Measurements from ENCODE around the gene SLC38A11. TPM values are rescaled to one million over a fixed set of nuclear protein-coding genes. Genes with fewer than 3 reads are reported as not detected.

Gene SLC38A11
- total RNA-seq, 1 experiment from 2014 or later = not detected

DNA sequence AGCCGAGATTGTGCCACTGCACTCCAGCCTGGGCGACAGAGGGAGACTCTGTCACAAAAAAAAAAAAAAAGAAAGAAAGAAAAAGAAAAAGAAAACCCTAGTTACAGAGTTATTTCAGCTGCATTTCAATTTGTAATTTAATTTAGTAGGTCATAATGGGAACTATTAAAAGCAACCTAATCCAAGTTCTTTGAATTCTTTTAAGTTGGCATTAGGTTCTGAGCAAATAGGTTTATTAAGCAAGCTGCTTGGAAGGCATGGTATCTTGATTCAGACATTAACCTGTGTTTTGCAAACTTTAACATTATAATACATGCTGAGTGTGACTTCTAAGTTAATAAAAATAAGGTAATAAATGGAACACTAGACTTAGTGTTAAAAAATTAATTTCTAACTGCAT lies 83.9 kb downstream of the SLC38A11 start:
- no peaks in the 10 kb centered on the region for H3K27me3 ChIP-seq (ENCODE audit: insufficient read depth, low read length)
- ATAC-seq (no peak), DNase-seq (ENCODE audit: low read depth, low spot score) (no peak)
- ChIA-PET POLR2A (no interaction called here), RAD21 (ENCODE audit: low non-redundant PET in 1 of 2, low total read pairs in 2 of 2, uncharacterized antibody in 2 of 2, unreplicated experiment in 2 of 2) (no interaction called here), CTCF (no interaction called here)
- no peak overlapping the region for H2AFZ ChIP-seq (ENCODE audit: low read depth, low read length, poor library complexity, severe bottlenecking)
- BruUV-seq (replicated peaks) = no TSS peak
- H3K9me2 ChIP-seq (ENCODE audit: insufficient read depth) = no peaks in the 10 kb centered on the region
- H3K36me3 ChIP-seq (ENCODE audit: control insufficient read depth in 1 of 2, insufficient read depth in 2 of 2, low read length in 2 of 2) = no peaks in the 10 kb centered on the region
- intact Hi-C loops (cut with micrococcal nuclease) = no loop called here
- H3K27ac ChIP-seq (ENCODE audit: low read depth, low read length) = no peak overlapping the region
- H3K4me2 ChIP-seq (ENCODE audit: low read length) = no peak overlapping the region
- H3K4me1 ChIP-seq (ENCODE audit: control insufficient read depth in 1 of 2, insufficient read depth in 2 of 2, low read length in 2 of 2) = no peaks in the 10 kb centered on the region
- no peaks in the 10 kb centered on the region for H4K20me1 ChIP-seq (ENCODE audit: insufficient read depth)
- no peaks in the 10 kb centered on the region for H3K79me2 ChIP-seq (ENCODE audit: insufficient read depth, low read length)
- H3K4me3 ChIP-seq (replicated peaks in 1 of 2; ENCODE audit: low read depth in 1 of 2, low read length in 2 of 2) = no peak overlapping the region
- TF ChIP-seq FOSL1 (IDR thresholded peaks at IDR 0.05; ENCODE audit: low read depth) (no peak), ELF1 (IDR thresholded peaks at IDR 0.05; ENCODE audit: borderline replicate concordance, low read depth) (no peak), SP1 (IDR thresholded peaks at IDR 0.05; ENCODE audit: low read depth) (no peak), RAD21 (IDR thresholded peaks at IDR 0.05; ENCODE audit: low read depth) (no peak), CEBPB (IDR thresholded peaks at IDR 0.05; ENCODE audit: low read depth) (no peak), POLR2AphosphoS5 (IDR thresholded peaks at IDR 0.05; ENCODE audit: low read depth, low read length) (no peak), EZH2 (IDR thresholded peaks at IDR 0.05) (no peak), JUND (IDR thresholded peaks at IDR 0.05) (no peak), POLR2A (IDR thresholded peaks at IDR 0.05; ENCODE audit: borderline replicate concordance, extremely low read depth, insufficient read depth, insufficient read length) (no peak), ZNF274 (IDR thresholded peaks at IDR 0.05; ENCODE audit: low read depth, low read length) (no peak), ZFX (IDR thresholded peaks at IDR 0.05) (no peak), SRF (IDR thresholded peaks at IDR 0.05; ENCODE audit: low read depth) (no peak), EGR1 (IDR thresholded peaks at IDR 0.05; ENCODE audit: low read depth) (no peak), CBX3 (IDR thresholded peaks at IDR 0.05; ENCODE audit: low read depth) (no peak)
- TF ChIP-seq, protein P1, sequence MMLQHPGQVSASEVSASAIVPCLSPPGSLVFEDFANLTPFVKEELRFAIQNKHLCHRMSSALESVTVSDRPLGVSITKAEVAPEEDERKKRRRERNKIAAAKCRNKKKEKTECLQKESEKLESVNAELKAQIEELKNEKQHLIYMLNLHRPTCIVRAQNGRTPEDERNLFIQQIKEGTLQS (IDR thresholded peaks at IDR 0.05) = no peak
- TF ChIP-seq, protein P2, sequence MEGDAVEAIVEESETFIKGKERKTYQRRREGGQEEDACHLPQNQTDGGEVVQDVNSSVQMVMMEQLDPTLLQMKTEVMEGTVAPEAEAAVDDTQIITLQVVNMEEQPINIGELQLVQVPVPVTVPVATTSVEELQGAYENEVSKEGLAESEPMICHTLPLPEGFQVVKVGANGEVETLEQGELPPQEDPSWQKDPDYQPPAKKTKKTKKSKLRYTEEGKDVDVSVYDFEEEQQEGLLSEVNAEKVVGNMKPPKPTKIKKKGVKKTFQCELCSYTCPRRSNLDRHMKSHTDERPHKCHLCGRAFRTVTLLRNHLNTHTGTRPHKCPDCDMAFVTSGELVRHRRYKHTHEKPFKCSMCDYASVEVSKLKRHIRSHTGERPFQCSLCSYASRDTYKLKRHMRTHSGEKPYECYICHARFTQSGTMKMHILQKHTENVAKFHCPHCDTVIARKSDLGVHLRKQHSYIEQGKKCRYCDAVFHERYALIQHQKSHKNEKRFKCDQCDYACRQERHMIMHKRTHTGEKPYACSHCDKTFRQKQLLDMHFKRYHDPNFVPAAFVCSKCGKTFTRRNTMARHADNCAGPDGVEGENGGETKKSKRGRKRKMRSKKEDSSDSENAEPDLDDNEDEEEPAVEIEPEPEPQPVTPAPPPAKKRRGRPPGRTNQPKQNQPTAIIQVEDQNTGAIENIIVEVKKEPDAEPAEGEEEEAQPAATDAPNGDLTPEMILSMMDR (IDR thresholded peaks at IDR 0.05 in 2 of 3, conservative IDR thresholded peaks at IDR 0.05 in 1 of 3; ENCODE audit: borderline replicate concordance in 1 of 3, insufficient read depth in 1 of 3, low read depth in 2 of 3, low read length in 2 of 3) = no peak
- TF ChIP-seq, protein P3, sequence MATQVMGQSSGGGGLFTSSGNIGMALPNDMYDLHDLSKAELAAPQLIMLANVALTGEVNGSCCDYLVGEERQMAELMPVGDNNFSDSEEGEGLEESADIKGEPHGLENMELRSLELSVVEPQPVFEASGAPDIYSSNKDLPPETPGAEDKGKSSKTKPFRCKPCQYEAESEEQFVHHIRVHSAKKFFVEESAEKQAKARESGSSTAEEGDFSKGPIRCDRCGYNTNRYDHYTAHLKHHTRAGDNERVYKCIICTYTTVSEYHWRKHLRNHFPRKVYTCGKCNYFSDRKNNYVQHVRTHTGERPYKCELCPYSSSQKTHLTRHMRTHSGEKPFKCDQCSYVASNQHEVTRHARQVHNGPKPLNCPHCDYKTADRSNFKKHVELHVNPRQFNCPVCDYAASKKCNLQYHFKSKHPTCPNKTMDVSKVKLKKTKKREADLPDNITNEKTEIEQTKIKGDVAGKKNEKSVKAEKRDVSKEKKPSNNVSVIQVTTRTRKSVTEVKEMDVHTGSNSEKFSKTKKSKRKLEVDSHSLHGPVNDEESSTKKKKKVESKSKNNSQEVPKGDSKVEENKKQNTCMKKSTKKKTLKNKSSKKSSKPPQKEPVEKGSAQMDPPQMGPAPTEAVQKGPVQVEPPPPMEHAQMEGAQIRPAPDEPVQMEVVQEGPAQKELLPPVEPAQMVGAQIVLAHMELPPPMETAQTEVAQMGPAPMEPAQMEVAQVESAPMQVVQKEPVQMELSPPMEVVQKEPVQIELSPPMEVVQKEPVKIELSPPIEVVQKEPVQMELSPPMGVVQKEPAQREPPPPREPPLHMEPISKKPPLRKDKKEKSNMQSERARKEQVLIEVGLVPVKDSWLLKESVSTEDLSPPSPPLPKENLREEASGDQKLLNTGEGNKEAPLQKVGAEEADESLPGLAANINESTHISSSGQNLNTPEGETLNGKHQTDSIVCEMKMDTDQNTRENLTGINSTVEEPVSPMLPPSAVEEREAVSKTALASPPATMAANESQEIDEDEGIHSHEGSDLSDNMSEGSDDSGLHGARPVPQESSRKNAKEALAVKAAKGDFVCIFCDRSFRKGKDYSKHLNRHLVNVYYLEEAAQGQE (IDR thresholded peaks at IDR 0.05; ENCODE audit: low read depth) = no peak
- no peaks in the 10 kb centered on the region for H3K9me3 ChIP-seq (ENCODE audit: control insufficient read depth in 1 of 2, insufficient read depth in 1 of 2, low read depth in 1 of 2, low read length in 2 of 2)
- no peak overlapping the region for H3K9ac ChIP-seq (ENCODE audit: low read length)

Measured in HCT116 (cell line).